Panc1 (cell line): ENCODE measurements around the gene RGS14. TPM values are rescaled to one million over a fixed set of nuclear protein-coding genes. Genes with fewer than 3 reads are reported as not detected.

Source experiments
- ATAC-seq: fragments of 200-7000 bp; cut with Tn5 transposase; 2 replicates; pipeline ENCODE4 v1.9.1; 2020; ENCODE audit warnings: mild to moderate bottlenecking, moderate library complexity
- BruUV-seq: library from RNA; stranded (reverse); fragments of 400-500 nt; replicated peaks from 2 replicates; lab custom pipeline; 2021; lab: Mats Ljungman, UMichigan
- CTCF ChIA-PET: fragments of 300-600 bp; sonication (Branson Sonifier 250); formaldehyde crosslinking; loops from one replicate; lab custom pipeline; 2022; ENCODE audit warnings: antibody characterized with exemption; lab: Charles Lee
- POLR2A ChIA-PET: fragments of 300-600 bp; sonication (Branson Sonifier 250); formaldehyde crosslinking; loops from one replicate; lab custom pipeline; 2022; ENCODE audit warnings: antibody characterized with exemption; lab: Charles Lee
- DNase-seq: peaks from one replicate; pipeline ENCODE4 v3.0.0-alpha.2; 2010; ENCODE audit warnings: low read depth, low spot score
- H3K27ac ChIP-seq: 2 replicates; pipeline ENCODE4 v1.5.1; 2011; ENCODE audit warnings: mild to moderate bottlenecking, low read length, inconsistent platforms
- H3K27me3 ChIP-seq: fragments of 200-500 bp; sonication (Bioruptor generic); 2 replicates; pipeline ENCODE4 v1.6.0; 2014; ENCODE audit warnings: low read length, inconsistent platforms; ENCODE audit not compliant: control insufficient read depth, insufficient read depth
- H3K36me3 ChIP-seq: fragments of 200-500 bp; sonication (Bioruptor generic); 2 replicates; pipeline ENCODE4 v1.5.1; 2014; ENCODE audit warnings: inconsistent platforms, mild to moderate bottlenecking, low read length, moderate library complexity; ENCODE audit not compliant: control insufficient read depth, insufficient read depth
- H3K4me1 ChIP-seq: 2 replicates; pipeline ENCODE4 v1.5.1; 2011; ENCODE audit warnings: inconsistent platforms, mild to moderate bottlenecking, low read length, moderate library complexity; ENCODE audit not compliant: control insufficient read depth, insufficient read depth
- H3K4me3 ChIP-seq, 2 experiments: 2 replicates each; pipeline ENCODE4 v1.5.1; 2011 to 2012; ENCODE audit warnings: low read depth in 2 of 2, low read length in 2 of 2, mild to moderate bottlenecking in 2 of 2, inconsistent platforms in 1 of 2, moderate library complexity in 1 of 2
- H3K9me3 ChIP-seq: fragments of 200-500 bp; sonication (Bioruptor generic); 2 replicates; pipeline ENCODE4 v1.5.1; 2014; ENCODE audit warnings: low read depth, mild to moderate bottlenecking, inconsistent platforms, low read length, moderate library complexity; ENCODE audit not compliant: control insufficient read depth, insufficient read depth
- POLR2AphosphoS5 ChIP-seq: IDR thresholded peaks from 2 replicates; pipeline ENCODE4 v1.6.1; 2012; ENCODE audit warnings: mild to moderate bottlenecking, low read depth, low read length, moderate library complexity
- SIN3A ChIP-seq: IDR thresholded peaks from 2 replicates; pipeline ENCODE4 v1.6.1; 2012; ENCODE audit warnings: low read depth, mild to moderate bottlenecking, low read length, moderate library complexity, borderline replicate concordance; ENCODE audit not compliant: insufficient read depth
- TCF7L2 ChIP-seq: IDR thresholded peaks from 2 replicates; pipeline ENCODE4 v1.6.1; 2011; ENCODE audit warnings: mild to moderate bottlenecking, low read depth, low read length, inconsistent platforms
- in situ Hi-C: cut with HindIII; loops from 2 replicates; pipeline ENCODE4 v1.10.0; 2016; ENCODE audit warnings: low sequenced_read_pairs, low pct_unique_long_range_greater_than_20kb
- intact Hi-C: fragments of 100-400 bp; cut with micrococcal nuclease; formaldehyde crosslinking; loops from one replicate; pipeline ENCODE4 v1.10.0; 2022; ENCODE audit not compliant: unreplicated experiment
- total RNA-seq: library from RNA; stranded (reverse); gene quantifications from one replicate; pipeline ENCODE4 v1.2.1, GENCODE V29; 2021; ENCODE audit not compliant: unreplicated experiment
- TF ChIP-seq, protein P1 (sequence below), 2 experiments: IDR thresholded peaks; 2 replicates each; pipeline ENCODE4 v1.6.1; 2011 to 2012; ENCODE audit warnings: low read depth in 2 of 2, control low read depth in 1 of 2, low read length in 1 of 2, mild to moderate bottlenecking in 1 of 2, moderate library complexity in 1 of 2; ENCODE audit not compliant: insufficient read depth in 1 of 2
- TF ChIP-seq, protein P2 (sequence below): fragments of 450-650 bp; IDR thresholded peaks from 2 replicates; pipeline ENCODE4 v1.5.1; 2017; ENCODE audit warnings: mild to moderate bottlenecking

RGS14 gene
- total RNA-seq, 1 experiment from 2014 or later, result 13.5 TPM

DNA sequence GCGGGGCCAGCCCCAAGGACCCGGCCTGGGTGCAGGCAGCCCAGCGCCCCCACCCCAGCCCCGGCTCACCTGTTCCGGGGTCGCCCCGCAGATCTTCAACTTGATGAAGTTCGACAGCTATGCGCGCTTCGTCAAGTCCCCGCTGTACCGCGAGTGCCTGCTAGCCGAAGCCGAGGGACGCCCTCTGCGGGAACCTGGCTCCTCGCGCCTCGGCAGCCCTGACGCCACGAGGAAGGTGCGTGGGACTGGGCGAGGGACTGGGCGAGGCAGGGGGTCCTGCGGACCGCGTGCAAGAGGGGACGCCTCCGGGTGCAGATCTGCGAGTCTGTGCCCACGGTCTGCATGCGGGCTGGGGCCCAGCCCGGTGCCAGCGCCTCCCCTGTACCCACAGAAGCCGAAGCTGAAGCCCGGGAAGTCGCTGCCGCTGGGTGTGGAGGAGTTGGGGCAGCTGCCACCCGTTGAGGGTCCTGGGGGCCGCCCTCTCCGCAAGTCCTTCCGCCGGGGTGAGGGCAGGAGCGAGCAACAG lies 9.7 kb downstream of the RGS14 start:
- TF ChIP-seq, protein P1, sequence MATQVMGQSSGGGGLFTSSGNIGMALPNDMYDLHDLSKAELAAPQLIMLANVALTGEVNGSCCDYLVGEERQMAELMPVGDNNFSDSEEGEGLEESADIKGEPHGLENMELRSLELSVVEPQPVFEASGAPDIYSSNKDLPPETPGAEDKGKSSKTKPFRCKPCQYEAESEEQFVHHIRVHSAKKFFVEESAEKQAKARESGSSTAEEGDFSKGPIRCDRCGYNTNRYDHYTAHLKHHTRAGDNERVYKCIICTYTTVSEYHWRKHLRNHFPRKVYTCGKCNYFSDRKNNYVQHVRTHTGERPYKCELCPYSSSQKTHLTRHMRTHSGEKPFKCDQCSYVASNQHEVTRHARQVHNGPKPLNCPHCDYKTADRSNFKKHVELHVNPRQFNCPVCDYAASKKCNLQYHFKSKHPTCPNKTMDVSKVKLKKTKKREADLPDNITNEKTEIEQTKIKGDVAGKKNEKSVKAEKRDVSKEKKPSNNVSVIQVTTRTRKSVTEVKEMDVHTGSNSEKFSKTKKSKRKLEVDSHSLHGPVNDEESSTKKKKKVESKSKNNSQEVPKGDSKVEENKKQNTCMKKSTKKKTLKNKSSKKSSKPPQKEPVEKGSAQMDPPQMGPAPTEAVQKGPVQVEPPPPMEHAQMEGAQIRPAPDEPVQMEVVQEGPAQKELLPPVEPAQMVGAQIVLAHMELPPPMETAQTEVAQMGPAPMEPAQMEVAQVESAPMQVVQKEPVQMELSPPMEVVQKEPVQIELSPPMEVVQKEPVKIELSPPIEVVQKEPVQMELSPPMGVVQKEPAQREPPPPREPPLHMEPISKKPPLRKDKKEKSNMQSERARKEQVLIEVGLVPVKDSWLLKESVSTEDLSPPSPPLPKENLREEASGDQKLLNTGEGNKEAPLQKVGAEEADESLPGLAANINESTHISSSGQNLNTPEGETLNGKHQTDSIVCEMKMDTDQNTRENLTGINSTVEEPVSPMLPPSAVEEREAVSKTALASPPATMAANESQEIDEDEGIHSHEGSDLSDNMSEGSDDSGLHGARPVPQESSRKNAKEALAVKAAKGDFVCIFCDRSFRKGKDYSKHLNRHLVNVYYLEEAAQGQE (IDR thresholded peaks at IDR 0.05; ENCODE audit: insufficient read depth in 1 of 2, low read depth in 2 of 2, low read length in 1 of 2), result no peak
- TF ChIP-seq POLR2AphosphoS5, result 0 out of 2 replicates have a peak, but pooled peaks have one; percentile 6
- Histone ChIP-seq H3K27ac (peak overlapping the region; percentile 35; the same call in 1 of the 2 replicates), H3K27me3 (no peaks in the 10 kb centered on the region), H3K36me3 (no peaks in the 10 kb centered on the region; the same call in 1 of the 2 replicates), H3K9me3 (no peaks in the 10 kb centered on the region), H3K4me1 (peaks cover 20% of the 10 kb centered on the region), H3K4me3 (peak overlapping the region; percentile 41 to 45)
- intact Hi-C loops, result no loop called here
- ChIA-PET CTCF (interaction anchor here (0.6 to 1.5 kb wide), 3 partner anchors 15 to 64 kb away, joined by 5 to 12 read pairs (median 6); no protein-coding TSS in a partner anchor), POLR2A (interaction anchor here (0.6 to 0.8 kb wide), 2 partner anchors 15 to 149 kb away, joined by 4 to 5 read pairs; partner anchors contain the start of genes DDX41 and LMAN2)
- ATAC-seq, result peak; percentile 2; the same call in 1 of the 2 replicates
- BruUV-seq, result no TSS peak
- no peak for DNase-seq
- in situ Hi-C loops, result no loop called here

DNA sequence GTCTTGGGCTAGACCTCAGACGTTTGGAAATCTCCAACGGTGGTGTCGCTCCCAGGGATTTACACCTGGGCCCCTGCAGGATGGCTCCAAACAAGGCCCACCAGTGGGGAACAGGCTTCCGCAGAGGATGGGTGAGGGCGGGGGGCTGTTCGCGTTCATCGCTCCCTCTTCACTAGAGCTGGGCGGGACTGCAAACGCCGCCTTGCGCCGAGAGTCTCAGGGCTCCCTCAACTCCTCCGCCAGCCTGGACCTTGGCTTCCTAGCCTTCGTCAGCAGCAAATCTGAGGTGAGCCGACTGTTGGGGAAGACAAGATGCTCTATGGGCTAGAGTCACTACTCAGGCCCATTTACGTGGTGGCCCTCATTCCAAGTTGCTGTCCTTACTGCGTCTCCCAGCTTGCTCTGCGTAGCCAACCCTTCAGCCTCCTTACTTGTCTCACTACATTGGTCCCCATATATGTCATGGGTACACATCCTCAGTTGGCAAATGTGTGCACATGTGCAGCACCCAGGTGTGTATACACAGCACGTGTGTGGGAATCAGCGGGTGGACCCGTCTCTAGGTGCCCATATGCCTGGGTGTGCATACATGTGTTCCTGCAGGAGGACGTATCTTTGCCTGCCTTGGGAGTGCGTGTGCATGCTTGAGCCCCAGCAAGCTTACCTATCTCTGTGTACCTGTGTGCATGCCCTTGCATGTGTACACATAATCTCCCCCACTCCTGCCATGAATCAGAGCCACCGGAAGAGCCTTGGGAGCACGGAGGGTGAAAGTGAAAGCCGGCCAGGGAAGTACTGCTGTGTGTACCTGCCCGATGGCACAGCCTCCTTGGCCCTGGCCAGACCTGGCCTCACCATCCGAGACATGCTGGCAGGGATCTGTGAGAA lies 10.5 kb downstream of the RGS14 start:
- ChIA-PET CTCF (interaction anchor here (1.5 kb wide), 1 partner anchor 59 kb away, joined by 6 read pairs; no protein-coding TSS in a partner anchor), POLR2A (interaction anchor here (0.6 kb wide), 2 partner anchors 87 to 240 kb away, joined by 5 to 13 read pairs; no protein-coding TSS in a partner anchor)
- DNase-seq (no peak), ATAC-seq (no peak)
- H3K27ac ChIP-seq, result no peak overlapping the region
- H3K27me3 ChIP-seq, result no peaks in the 10 kb centered on the region
- no peaks in the 10 kb centered on the region for H3K9me3 ChIP-seq
- TF ChIP-seq TCF7L2, result no peak
- no peak for TF ChIP-seq POLR2AphosphoS5
- TF ChIP-seq, protein P2, sequence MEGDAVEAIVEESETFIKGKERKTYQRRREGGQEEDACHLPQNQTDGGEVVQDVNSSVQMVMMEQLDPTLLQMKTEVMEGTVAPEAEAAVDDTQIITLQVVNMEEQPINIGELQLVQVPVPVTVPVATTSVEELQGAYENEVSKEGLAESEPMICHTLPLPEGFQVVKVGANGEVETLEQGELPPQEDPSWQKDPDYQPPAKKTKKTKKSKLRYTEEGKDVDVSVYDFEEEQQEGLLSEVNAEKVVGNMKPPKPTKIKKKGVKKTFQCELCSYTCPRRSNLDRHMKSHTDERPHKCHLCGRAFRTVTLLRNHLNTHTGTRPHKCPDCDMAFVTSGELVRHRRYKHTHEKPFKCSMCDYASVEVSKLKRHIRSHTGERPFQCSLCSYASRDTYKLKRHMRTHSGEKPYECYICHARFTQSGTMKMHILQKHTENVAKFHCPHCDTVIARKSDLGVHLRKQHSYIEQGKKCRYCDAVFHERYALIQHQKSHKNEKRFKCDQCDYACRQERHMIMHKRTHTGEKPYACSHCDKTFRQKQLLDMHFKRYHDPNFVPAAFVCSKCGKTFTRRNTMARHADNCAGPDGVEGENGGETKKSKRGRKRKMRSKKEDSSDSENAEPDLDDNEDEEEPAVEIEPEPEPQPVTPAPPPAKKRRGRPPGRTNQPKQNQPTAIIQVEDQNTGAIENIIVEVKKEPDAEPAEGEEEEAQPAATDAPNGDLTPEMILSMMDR, result no peak
- TF ChIP-seq, protein P1 (IDR thresholded peaks at IDR 0.05; ENCODE audit: insufficient read depth in 1 of 2, low read depth in 2 of 2, low read length in 1 of 2), result no peak
- TF ChIP-seq SIN3A, result no peak
- H3K4me1 ChIP-seq, result peaks cover 20% of the 10 kb centered on the region
- in situ Hi-C loops, result no loop called here
- intact Hi-C loops, result no loop called here
- H3K4me3 ChIP-seq, result no peak overlapping the region
- BruUV-seq, result no TSS peak
- no peaks in the 10 kb centered on the region; the same call in 1 of the 2 replicates for H3K36me3 ChIP-seq
